GM18870 (cell line): ENCODE results near the gene TANGO2.

Source experiments
- ATAC-seq: cut with Tn5 transposase; IDR thresholded peaks from one replicate; pipeline ENCODE4 v1.9.1; 2021; ENCODE audit warnings: moderate library complexity; ENCODE audit not compliant: unreplicated experiment

The TANGO2 gene

DNA sequence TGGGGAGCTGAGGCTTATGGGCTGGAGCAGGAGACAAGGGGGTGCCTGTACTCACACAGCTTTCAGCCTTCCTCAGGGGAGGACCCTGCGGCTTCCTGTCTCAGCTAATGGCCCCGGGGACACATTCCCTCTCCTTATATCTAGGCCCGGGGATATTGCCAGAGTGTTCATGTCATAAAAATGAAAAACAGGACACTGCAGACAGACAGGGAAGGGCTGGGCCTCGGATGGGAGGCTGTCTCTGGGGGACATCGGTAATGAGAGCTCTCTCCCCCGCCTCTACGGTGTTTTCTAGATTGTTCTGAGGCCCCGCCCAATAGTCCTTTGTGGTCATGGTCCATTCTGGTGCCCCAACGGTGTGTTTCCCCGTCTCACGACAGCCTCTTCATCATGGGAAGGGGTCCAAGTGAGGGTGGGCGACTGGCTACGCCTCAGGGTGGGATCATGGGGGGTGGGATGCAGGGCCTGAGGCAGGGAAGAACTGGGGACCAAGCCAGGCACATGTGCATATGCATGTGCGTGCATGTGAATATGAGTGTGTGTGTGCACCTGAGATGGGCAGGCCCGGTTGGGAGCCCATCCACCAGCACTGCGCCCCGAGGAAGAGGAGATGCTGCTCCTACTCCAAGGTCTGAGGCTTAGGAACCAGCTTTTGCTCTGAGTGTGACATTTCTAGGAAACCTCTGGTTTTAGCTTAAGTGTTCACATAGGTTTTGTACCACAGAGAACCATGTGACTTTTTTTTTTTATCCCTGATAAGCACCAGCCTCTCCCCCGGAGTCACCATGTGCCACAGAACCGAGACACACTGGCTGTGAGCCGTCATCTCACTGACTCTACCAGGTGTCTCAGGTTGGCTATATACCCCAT, 9.6 kb upstream of the TANGO2 start:
- ATAC-seq = no peak

DNA sequence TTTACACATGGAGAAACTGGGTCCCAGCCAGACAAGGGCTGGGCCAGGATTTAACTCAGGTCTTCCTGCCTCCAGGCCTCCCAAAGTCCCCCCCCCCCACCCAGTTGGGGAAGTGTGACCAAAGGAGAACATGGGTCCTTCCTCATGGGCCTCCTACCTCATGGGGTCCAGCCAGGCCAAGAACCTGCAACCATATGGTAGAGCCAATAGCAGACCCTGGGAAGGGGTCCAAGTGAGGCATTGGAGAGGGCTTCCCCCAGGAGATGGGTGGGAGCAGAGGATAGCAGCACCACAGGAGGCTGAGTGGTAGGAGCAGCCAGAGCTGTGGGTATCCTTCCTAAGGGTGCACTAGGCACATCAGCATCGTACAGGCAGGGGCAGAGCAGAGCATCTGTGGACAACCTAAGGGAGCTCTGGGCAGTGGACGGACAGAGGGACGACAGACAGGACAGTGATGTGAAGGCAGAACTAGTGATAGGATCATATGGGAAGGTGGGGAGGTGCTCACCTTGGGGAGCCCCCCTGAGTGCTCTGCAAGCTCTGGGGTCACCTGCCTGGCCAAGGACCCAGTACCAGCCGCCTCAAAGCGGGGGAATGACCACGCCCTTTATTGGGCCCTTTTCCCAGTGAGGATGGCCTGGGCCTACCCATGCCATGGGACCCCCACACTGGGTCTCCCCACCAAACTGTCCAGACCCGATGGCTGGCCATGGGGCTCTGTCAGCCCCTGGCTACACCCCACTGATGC, 8.7 kb upstream of the TANGO2 start:
- no peak for ATAC-seq

DNA sequence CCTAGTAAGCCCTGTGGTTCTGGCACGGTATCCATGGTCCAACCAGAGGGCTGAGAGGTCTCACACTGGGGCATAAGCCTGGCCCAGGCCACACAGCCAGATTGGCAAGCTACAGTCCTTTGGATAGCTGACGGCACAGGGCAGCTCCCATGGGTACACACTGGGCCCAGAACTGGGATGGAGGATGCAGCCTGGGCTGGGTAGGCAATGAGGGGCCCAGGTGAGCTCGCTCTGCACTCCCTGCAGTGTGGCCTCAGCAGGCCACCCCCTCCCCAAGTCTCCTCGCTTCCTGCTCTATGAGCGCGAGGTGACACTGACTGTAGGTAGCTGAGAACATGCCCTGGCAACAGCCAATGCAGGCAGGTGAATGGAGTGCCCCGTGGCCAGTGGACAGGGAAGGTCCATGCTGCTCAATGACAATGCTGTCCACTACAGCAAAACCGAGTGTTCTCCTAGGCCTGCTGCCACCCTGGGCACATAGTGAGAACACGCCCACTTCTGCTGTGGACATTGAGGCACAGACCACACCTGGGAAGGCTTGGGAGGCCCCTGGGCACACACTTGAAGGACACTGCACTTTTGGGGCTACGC, 8.1 kb upstream of the TANGO2 start:
- ATAC-seq = no peak

DNA sequence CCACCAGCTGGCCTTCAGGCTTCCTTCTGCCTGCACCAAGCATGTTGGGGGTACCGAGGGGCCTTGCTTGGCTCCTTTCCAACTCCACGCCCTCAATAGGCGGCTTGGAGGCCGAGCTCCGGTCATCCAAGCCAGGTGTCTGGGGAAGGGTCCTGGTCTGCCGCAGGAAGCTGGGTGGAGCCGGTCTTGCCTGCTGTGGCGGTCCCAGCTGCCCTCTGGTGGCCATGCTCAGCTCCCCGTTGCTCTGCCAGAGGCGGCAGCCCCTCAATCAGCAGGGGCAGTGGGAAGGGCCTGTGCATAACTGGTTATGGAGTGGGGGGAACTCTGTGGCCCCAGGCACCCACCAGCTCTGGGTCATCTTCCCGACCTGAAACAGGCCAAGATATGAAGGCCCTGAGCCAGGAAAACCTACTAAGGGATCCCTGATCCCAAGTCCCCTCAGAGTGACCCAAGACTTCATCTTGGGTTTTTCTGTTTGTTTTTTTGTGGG, 7.5 kb upstream of the TANGO2 start:
- no peak for ATAC-seq

DNA sequence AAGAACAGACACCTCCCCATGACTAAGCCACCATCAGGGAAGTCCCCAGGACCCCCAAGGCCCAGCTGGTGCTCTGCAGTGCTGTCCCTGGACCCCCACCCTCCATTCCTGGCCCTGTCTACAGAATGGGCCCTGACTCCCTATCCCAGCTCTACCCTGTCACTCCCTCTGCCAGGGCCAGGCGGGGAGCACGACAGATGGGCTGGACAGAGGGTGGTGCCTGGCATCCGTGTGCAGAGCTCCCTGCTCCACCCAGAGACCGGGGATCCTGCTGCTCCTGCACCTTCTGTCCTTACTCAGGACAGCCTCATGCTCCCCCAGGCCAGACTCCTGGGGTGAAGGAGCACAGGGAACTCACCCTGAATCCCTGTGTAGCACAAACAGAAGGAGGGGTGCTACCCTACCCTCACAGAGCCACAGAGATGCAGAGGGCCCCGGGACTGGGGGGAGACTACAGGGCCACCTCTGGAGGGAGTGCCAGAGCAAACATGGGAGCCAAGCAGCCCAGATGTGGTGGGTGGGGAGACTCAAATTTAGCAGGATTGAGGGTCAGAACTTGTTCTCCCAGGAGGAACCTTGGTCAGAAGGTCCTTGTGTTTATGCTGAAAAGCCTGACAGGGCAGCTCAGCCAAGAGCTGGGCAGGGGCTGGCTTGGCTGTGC, 6.3 kb upstream of the TANGO2 start:
- no peak for ATAC-seq

DNA sequence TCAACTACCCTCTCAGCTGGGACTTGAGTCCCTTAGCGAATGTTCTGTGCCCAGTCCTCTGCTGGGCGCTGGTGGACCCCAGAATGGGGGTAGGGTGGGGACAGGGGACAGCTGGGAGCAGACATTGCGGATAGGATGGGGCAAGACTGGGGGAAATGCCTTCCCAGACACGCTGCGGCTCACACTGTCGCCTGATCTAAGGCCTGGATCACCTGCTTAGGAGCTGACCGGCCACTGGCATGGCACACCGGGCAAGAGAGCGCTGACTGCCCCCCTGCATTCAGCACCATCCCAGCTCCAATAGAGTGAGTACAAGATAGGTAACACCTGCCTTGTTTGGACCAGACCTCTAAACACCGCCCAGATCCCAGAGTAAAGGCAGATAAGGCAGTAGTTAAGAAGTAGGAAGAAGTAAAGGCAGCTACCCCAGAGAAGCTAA, 5.7 kb upstream of the TANGO2 start:
- no peak for ATAC-seq

DNA sequence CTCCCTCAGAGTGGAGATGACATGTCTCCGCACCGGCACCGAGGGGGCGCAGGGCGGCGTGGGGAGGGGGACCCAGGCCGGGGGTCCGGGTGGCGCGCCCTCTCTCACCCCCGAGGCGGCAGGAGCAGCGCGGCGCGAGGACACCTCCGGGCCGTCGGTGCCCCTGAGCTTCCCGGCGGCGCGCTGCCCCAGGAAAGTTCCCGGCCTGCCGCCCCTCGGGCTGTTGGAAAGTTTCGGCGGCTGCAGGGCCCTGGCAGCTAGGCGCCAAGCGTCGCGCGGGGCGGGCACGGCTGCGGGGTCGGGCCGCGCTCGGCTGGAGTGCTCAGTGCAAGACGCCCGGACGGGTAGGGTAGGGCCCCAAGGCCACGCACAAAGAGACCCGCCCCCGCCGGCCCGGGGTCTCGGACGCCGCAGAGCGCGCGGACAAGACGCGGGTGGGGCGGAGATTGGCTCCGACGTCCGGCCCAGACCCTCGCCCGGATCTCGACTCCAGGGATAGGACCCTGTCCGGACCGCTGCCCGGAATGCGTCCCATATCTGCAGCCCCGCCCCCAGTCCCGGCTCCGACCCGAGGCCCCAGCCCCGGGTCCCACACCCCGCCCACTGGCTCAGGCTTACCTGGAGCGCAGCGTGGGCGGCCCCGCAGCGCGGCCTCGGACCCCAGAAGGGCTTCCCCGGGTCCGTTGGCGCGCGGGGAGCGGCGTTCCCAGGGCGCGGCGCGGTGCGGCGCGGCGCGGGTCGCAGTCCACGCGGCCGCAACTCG, 4.8 kb upstream of the TANGO2 start:
- no peak for ATAC-seq

DNA sequence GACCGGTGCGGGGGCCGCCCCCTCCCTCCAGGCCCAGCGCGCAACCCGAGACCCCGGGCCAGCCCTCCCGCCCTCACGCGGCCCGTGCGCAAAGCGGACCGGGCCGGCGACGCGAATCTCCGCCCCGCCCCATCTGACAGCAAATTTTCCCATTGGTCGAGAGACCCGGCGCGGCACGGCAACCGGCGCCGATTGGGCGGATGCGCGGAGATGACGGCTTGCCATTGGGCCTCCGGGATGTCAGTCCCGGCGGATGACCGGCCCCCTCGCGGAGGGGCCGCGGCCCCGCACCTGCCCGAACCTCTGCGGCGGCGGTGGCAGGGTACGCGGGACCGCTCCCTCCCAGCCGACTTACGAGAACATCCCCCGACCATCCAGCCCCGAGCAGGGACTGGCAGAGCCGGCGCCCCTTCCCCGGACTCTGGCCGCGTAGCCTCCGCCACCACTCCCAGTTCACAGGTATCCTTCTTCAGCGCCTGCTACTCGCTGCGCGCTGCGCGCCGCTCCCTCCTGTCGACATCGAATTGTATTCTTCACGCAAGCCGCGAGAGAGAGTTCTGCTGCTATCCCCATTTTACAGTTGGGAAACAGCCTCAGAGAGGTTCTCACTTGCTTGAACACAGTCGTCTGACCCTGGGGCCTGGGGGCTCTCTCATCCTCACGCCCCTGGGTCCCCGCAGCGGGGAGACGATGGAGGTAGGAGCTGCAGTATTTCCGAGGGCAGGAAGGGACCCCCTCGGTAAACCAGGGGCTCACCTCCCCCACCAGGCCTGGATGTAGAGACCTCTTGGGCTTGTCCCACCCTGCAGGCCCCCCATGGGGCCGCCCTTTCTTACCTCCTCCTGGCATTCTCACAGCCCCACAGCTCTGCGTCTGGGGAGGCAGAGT, 3.9 kb upstream of the TANGO2 start, which contains the start of gene ARVCF:
ARVCF (minus strand) TSS at position 90 of the 888 bp plus-strand sequence. CDS start 26,029 bp downstream, outside the sequence.
- no peak for ATAC-seq

DNA sequence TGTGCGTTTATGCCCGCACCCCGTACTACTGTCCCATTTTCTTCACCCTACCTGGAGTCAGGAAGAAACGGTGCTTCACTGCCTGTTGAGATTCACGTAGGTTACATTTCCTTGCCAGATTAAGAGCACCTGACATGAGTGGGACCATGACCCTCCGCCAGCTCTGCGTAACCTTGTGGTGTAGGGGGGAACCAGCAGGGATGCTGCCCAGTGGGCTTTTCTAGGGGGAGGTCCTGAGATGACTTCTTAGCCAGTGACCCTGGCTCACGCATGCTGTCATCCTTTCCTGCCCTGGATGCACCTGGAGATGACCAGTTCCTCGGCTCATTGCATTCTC, 3.3 kb upstream of the TANGO2 start:
- no peak for ATAC-seq

DNA sequence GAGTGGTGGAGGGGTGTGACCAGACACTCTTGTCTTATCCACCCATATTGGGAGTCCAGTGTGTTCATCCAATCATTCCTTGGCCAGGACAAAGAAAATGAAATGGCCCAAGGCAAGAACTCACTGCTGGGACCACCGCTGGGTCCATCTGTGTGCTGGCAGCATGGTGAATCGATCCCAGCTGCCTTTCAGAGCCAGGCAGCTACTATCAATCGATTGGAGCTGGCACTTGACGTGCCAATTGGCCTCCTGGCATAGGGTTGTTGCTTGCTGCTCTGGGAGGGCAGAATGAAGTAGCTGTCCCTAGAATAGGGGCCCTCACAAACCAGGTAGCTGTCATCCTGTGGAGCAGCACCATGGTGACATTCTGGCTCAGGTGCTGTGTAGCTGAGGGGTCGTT, 2.9 kb upstream of the TANGO2 start:
- ATAC-seq = no peak

DNA sequence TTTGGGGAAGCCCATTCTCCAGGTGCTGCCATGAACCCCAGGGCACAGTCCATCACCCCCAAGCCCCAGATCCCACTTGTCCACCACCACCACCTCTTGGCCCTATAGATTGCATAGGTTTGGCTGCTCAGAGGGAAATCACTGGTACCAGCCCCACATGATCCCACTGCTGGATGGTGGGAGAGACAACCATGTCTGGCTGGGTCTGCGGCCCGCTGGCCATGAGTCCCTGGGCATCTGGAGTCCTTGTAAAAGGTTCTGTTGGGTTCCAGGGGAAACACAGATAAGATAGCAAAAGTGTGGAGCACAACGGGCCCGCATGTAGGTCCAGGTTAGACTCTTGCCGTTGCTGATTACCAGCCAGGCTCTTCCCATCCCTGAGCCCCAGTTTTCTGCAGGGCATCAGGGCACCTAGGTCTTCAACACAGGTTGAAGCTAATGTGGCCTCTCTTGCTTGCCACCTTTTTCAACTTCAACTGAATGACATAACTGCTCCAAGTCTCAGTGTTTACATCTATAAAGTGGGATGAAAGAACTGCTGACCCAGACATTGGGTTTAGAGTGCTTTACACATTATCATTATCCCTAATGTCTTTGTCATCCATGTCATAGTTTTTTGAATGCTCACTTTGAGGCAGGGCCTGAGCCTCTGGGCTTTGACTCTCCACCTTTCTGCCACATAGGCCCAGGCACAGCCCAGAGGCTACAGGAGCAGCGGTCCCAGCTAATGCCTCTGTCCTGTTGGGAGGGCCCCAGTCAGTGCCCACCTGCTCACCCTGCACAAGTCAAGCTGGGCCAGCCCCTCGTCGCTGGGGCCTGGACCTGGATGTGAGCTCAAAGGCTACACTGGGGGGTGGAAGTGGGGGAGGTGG, 1.0 kb upstream of the TANGO2 start:
- ATAC-seq = no peak

DNA sequence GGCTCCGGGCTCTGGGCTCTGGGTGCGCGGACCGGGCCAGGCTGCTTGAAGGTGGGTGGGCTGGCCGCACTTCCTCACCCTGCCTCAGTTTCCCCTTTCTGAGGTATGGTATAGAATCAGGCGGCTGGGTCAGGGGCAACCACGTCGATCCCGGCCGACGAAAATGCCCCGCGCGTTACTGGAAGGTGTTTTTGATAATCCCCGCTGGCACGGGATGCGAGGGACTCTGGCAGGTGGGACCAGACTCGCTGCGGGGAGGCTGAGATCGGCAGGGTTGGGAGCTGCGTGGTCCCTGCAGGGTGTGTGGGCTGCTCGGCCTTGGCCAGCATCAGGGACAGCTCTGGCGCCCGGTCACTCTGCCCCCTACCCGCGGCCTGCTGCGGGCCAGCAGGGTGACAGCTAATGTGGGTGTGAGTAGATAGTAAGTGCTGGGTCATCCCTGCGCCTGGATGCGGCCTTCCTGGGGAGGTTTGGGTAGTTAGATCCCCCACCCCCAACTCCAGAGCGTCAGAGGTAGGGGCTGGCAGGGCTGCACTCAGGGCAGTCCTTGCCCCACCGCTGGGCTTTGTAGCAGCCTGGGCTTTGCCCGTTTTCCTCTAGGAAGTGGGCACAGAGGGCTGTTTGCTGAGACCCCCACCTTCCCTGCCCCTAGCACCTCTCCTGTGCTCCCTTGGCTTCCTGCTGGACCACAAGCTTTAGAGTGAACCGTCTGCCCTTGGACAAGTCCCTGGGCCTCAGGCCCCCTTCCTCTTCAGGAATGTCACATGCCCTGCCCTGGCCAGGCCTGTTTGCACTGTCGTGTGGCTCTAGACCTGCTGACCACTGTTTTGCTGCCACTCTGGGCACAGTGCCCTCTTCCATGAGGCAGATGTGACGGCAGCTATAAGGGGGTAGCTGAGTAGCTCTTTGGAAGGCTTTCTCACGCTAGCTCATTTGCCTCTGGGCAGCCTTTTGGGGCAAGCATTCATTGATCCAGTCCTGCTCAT, 579 bp downstream of the TANGO2 start:
- ATAC-seq = no peak

DNA sequence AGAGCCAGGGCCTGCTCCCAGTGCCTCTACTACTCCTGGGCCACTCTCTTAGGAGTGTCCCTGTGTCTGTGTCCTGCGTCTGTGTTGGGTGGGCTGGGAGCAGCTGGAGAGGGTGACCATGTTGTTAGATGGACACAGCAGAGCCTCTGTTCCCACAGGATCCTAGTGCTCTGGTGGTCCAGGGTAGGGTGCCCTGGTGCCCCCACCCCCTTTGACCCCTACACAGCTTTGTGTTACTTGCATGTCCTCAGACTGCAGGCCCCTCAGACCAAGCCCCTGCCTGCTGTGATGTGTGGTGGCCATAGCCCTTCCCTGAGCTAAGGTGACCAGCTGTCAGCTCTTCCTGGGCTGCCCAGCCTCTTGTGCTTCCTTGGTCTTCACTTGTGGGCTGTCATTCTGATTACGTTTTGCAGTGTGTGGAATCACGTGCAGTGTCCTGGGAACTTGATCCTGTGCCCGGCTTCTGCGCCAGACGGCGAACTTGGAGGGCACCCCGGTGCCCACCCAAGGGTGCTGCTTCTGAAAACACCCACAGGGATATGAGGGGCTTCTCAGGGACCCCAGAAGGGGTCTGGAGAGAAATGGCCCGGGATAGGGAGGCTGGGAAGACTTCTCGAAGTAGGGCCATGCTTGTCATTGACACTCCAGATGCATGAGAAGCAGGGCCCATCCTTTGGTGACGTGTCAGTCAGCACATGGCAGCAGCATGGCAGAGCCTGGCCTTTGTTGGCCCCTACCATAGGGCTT, 1.5 kb downstream of the TANGO2 start:
- no peak for ATAC-seq

DNA sequence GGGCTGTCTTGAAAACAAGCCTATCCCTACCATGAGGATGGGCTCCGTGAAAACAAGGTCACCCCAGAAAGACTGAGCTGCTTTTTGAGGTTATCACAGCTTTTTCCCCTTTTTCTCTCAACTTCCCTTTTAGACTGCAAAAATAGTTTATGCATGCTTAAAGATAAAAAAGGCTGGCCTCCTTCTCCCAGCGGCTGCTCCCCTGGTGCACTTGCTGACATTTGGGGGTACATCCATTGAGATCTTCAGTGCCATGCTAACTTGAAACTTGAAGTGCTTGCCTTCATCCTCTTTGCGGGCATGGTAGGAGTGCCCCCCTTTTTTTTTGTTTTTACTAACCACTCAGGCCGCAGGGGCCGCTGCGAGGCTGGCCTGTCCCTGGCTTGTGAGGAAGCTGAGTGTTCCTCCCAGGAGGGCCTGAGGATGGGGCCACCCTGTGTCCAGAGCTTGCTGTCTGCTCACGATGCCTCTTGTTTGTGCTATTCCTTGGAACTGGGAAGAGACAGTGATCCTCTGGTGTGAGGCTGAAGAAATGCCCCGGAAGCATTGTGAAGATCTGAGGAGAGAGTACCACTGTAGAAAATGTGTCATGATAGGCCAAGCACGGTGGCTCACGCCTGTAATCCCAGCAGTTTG, 2.2 kb downstream of the TANGO2 start:
- ATAC-seq = no peak

DNA sequence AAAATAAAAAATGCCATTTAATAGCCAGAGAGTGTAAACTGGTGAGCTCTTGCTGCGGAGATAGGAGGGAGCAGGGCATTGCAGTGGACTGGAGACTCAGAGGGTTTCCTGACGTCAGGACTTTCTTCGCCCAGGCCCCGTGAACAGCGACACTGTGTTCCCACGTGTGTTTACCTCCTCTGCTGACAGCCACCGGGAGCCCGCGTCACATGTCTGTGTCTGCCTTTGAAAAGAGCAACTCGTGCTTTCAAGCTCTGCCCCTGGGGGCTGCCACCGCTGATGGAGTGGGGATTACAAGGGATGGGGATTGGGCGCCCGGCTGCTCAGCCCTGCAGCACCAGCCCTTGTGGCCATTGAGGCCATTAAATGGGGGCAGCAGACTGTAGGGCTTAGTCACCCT, 3.3 kb downstream of the TANGO2 start:
- ATAC-seq = no peak
